ENCODE data around the gene NIN. TPM values are rescaled to one million over a fixed set of nuclear protein-coding genes. Genes with fewer than 3 reads are reported as not detected.
A peak's percentile ranks its signal among the peaks of the same experiment; 100 is the strongest.

Gene NIN
- total RNA-seq, 3 donors from 2014 or later (not counting 1 experiment from before 2014, with no cell fraction given) = 90.8 to 127 (median 118) TPM

- TF ChIP-seq, protein P1, sequence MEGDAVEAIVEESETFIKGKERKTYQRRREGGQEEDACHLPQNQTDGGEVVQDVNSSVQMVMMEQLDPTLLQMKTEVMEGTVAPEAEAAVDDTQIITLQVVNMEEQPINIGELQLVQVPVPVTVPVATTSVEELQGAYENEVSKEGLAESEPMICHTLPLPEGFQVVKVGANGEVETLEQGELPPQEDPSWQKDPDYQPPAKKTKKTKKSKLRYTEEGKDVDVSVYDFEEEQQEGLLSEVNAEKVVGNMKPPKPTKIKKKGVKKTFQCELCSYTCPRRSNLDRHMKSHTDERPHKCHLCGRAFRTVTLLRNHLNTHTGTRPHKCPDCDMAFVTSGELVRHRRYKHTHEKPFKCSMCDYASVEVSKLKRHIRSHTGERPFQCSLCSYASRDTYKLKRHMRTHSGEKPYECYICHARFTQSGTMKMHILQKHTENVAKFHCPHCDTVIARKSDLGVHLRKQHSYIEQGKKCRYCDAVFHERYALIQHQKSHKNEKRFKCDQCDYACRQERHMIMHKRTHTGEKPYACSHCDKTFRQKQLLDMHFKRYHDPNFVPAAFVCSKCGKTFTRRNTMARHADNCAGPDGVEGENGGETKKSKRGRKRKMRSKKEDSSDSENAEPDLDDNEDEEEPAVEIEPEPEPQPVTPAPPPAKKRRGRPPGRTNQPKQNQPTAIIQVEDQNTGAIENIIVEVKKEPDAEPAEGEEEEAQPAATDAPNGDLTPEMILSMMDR (IDR thresholded peaks at IDR 0.05) = no peak
- Histone ChIP-seq H3K27ac (ENCODE audit: low read length) (no peak overlapping the region), H3K27me3 (ENCODE audit: control insufficient read depth, insufficient read depth, low read length) (no peaks in the 10 kb centered on the region), H3K36me3 (ENCODE audit: control insufficient read depth, insufficient read depth, low read length) (no peaks in the 10 kb centered on the region), H3K4me1 (ENCODE audit: control insufficient read depth, insufficient read depth, low read length) (peaks cover 38% of the 10 kb centered on the region), H3K4me3 (ENCODE audit: low read length) (no peak overlapping the region), H3K9me3 (ENCODE audit: control insufficient read depth, insufficient read depth, low read length) (no peaks in the 10 kb centered on the region)
- no peaks in the 10 kb centered on the region for H3K9me3 Mint-ChIP-seq
- H3K4me3 Mint-ChIP-seq = no peak overlapping the region
- DNase-seq (no peak), ATAC-seq (no peak)
- peak overlapping the region; percentile 32 to 92 for H3K27ac Mint-ChIP-seq
- no peaks in the 10 kb centered on the region for H3K36me3 Mint-ChIP-seq
- H3K4me1 Mint-ChIP-seq = peaks cover 77 to 85% of the 10 kb centered on the region in 2 donors
- H3K27me3 Mint-ChIP-seq (ENCODE audit: low read depth in 2 of 2) = no peaks in the 10 kb centered on the region
- 100% methylated on average over 1 of the region's 1 CpG for WGBS (ENCODE audit: insufficient coverage)
- intact Hi-C loops (cut with micrococcal nuclease) = no loop called here
Measured at GRCh38 chr14:50825307-50825706, 5.7 kb downstream of the NIN start.

DNA sequence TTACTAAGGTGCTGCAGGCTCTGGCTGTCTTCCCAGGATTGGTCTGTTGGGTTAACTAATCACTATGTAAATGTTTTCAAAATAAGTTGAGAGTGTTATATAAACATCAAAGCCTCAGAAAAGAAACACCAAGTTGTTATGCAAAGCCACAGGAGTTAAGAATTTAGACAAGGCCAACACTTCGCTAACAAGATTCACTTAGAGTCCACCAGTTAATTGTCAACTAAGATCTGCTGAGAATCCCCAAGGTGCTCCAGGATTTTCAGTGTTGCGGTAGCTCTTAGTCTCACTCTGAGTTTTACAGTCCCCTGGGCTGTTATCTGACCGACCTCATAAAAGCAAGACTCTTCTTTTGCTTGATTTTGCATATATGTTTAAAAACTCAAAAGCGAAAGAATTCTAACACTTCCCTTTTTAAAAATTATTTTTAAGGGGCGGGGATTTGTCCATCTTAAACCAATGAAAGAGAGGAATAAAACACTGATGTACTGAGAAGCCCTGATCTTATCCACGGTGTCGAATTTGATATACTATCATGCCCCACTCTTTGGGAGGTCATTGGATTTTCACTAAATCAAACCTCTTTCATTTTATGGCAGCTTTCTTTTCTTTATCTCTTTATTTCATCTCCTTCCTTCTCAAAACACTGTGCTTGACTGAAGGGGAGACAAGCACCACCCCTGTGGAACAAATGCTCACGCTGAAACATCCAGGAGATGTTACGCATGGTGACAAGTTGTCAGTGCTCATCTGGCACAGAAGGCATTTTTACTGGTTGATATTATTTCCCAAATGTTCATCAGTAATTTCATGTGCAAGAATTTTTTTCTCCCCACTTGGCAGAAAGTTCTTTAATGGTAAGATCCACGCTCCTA lies 7.0 kb downstream of the NIN start:
- Mint-ChIP-seq H3K9me3 (no peaks in the 10 kb centered on the region), H3K27me3 (ENCODE audit: low read depth in 2 of 2) (no peaks in the 10 kb centered on the region), H3K36me3 (no peaks in the 10 kb centered on the region), H3K4me1 (peaks cover 71 to 85% of the 10 kb centered on the region in 2 donors), H3K27ac (peak overlapping the region; percentile 92 to 93), H3K4me3 (peak overlapping the region; percentile 89)
- Histone ChIP-seq H3K4me1 (ENCODE audit: control insufficient read depth, insufficient read depth, low read length) (peaks cover 37% of the 10 kb centered on the region), H3K9me3 (ENCODE audit: control insufficient read depth, insufficient read depth, low read length) (no peaks in the 10 kb centered on the region), H3K27me3 (ENCODE audit: control insufficient read depth, insufficient read depth, low read length) (no peaks in the 10 kb centered on the region), H3K4me3 (ENCODE audit: low read length) (no peak overlapping the region), H3K27ac (ENCODE audit: low read length) (peak overlapping the region; percentile 83), H3K36me3 (ENCODE audit: control insufficient read depth, insufficient read depth, low read length) (no peaks in the 10 kb centered on the region)
- intact Hi-C loops (cut with micrococcal nuclease) = no loop called here
- TF ChIP-seq, protein P1 (IDR thresholded peaks at IDR 0.05) = no peak
- DNase-seq = peak in 1 of 2 donors; percentile 44
- peak; percentile 37 to 57 (median 56) for ATAC-seq
- 22% methylated on average over 7 of the region's 10 CpGs for WGBS (ENCODE audit: insufficient coverage)

- Histone ChIP-seq H3K4me1 (ENCODE audit: control insufficient read depth, insufficient read depth, low read length) (peaks cover 36% of the 10 kb centered on the region), H3K27me3 (ENCODE audit: control insufficient read depth, insufficient read depth, low read length) (no peaks in the 10 kb centered on the region), H3K27ac (ENCODE audit: low read length) (peak overlapping the region; percentile 83), H3K4me3 (ENCODE audit: low read length) (no peak overlapping the region), H3K36me3 (ENCODE audit: control insufficient read depth, insufficient read depth, low read length) (peaks cover 4% of the 10 kb centered on the region), H3K9me3 (ENCODE audit: control insufficient read depth, insufficient read depth, low read length) (no peaks in the 10 kb centered on the region)
- peak overlapping the region; percentile 89 for H3K4me3 Mint-ChIP-seq
- intact Hi-C loops (cut with micrococcal nuclease) = no loop called here
- no peaks in the 10 kb centered on the region for H3K27me3 Mint-ChIP-seq (ENCODE audit: low read depth in 2 of 2)
- TF ChIP-seq, protein P1 (IDR thresholded peaks at IDR 0.05) = no peak
- peak overlapping the region; percentile 92 to 93 for H3K27ac Mint-ChIP-seq
- no peaks in the 10 kb centered on the region for H3K36me3 Mint-ChIP-seq
- DNase-seq (peak in 1 of 2 donors; percentile 26), ATAC-seq (peak in 2 of 3 donors; percentile 1 to 10)
- H3K4me1 Mint-ChIP-seq = peaks cover 64 to 77% of the 10 kb centered on the region in 2 donors
- no peaks in the 10 kb centered on the region for H3K9me3 Mint-ChIP-seq
- 68% methylated on average over 10 of the region's 11 CpGs for WGBS (ENCODE audit: insufficient coverage)
Measured at GRCh38 chr14:50823051-50823761, 7.8 kb downstream of the NIN start.
